Measurements from ENCODE around the gene BPIFB6. TPM values are rescaled to one million over a fixed set of nuclear protein-coding genes. Genes with fewer than 3 reads are reported as not detected.

The BPIFB6 gene
- total and polyA plus RNA-seq, 10 of the 15 experiments (the other 5 are each of a cell fraction or from before 2014, with no cell fraction given): not detected

- H4K20me1 ChIP-seq (ENCODE audit: control insufficient read depth, insufficient read depth): no peaks in the 10 kb centered on the region
- no peaks in the 10 kb centered on the region for H3K9me3 ChIP-seq (replicated peaks; ENCODE audit: control insufficient read depth, insufficient read depth, low read length)
- SMC1A ChIA-PET (ENCODE audit: uncharacterized antibody, unreplicated experiment): no interaction called here
- no peaks in the 10 kb centered on the region for H3K36me3 ChIP-seq (ENCODE audit: control insufficient read depth in 2 of 2, insufficient read depth in 2 of 2, low read length in 1 of 2)
- H3K27ac ChIP-seq (ENCODE audit: control insufficient read depth, insufficient read depth): no peak overlapping the region
- H3K27me3 ChIP-seq (replicated peaks in 1 of 2; ENCODE audit: control insufficient read depth in 2 of 2, insufficient read depth in 2 of 2, low read length in 1 of 2): peaks cover 0 to 3% of the 10 kb centered on the region in 2 experiments; a peak in 2 of 4 replicates
- no peaks in the 10 kb centered on the region for H3K4me1 ChIP-seq (ENCODE audit: control insufficient read depth, insufficient read depth, low read length)
- TF ChIP-seq ZNF24 (IDR thresholded peaks at IDR 0.05) (no peak), BCLAF1 (IDR thresholded peaks at IDR 0.05) (no peak), STAT1 (conservative IDR thresholded peaks at IDR 0.05) (no peak), IRF3 (IDR thresholded peaks at IDR 0.05) (no peak), NR2F1 (conservative IDR thresholded peaks at IDR 0.05) (no peak)
- ATAC-seq: no peak
- no peak overlapping the region for H3K4me3 ChIP-seq
- no peak for FAIRE-seq
- H3K79me2 ChIP-seq (ENCODE audit: control insufficient read depth, insufficient read depth, low read length): no peaks in the 10 kb centered on the region
- 52% methylated on average over 20 of the region's 20 CpGs for WGBS (ENCODE audit: insufficient coverage, insufficient replicate concordance, low lambda C conversion rate, missing lambda C conversion rate)
- no peak overlapping the region for H3K4me2 ChIP-seq (ENCODE audit: control insufficient read depth, insufficient read depth)
- CTCF ChIA-PET: no interaction called here
- intact Hi-C loops (cut with micrococcal nuclease; ENCODE audit: unreplicated experiment) (no loop called here), in situ Hi-C loops (cut with MboI) (no loop called here)
- POLR2A ChIA-PET: no interaction called here
- RAD21 ChIA-PET (ENCODE audit: unreplicated experiment): no interaction called here
- BruUV-seq (replicated peaks): no TSS peak
- no peak overlapping the region for H2AFZ ChIP-seq (ENCODE audit: control insufficient read depth, low read depth, low read length)
- no peak overlapping the region for H3K9ac ChIP-seq (ENCODE audit: control insufficient read depth, insufficient read depth, low read length)
- DNase-seq (ENCODE audit: low read depth, low spot score): no peak
Measured at GRCh38 chr20:33083544-33084340, 52.3 kb downstream of the BPIFB6 start.

All from GM12878 (cell line).